Ectodermal cell (in vitro differentiated cells): ENCODE results near the gene LPAR2.

Source experiments
- H3K27ac ChIP-seq: 2 replicates; pipeline ENCODE4 v1.7.0; 2013; ENCODE audit warnings: mild to moderate bottlenecking, low read depth, low read length; ENCODE audit not compliant: insufficient read depth, poor library complexity, severe bottlenecking
- H3K27me3 ChIP-seq: 2 replicates; pipeline ENCODE4 v1.7.0; 2013; ENCODE audit warnings: mild to moderate bottlenecking, low read length; ENCODE audit not compliant: insufficient read depth, control insufficient read depth, poor library complexity, severe bottlenecking
- H3K36me3 ChIP-seq: one replicate; pipeline ENCODE4 v1.7.0; 2013; ENCODE audit warnings: low read length; ENCODE audit not compliant: control insufficient read depth, insufficient read depth
- H3K4me1 ChIP-seq: one replicate; pipeline ENCODE4 v1.7.0; 2013; ENCODE audit warnings: low read length; ENCODE audit not compliant: control insufficient read depth, insufficient read depth
- H3K4me3 ChIP-seq: 2 replicates; pipeline ENCODE4 v1.7.0; 2013; ENCODE audit warnings: low read depth, low read length, control low read depth; ENCODE audit not compliant: insufficient read depth
- H3K9me3 ChIP-seq: 2 replicates; pipeline ENCODE4 v1.7.0; 2013; ENCODE audit warnings: mild to moderate bottlenecking, low read length, moderate library complexity; ENCODE audit not compliant: control insufficient read depth
- WGBS, 2 experiments: methylation state at CpG; one replicate each; pipeline ENCODE4 v1.1.7; 2013; ENCODE audit warnings: missing lambda C conversion rate in 2 of 2; 5-methylcytosine and 5-hydroxymethylcytosine counted together

The LPAR2 gene

GRCh38 chr19:19643158-19644053 is 15.4 kb upstream of the LPAR2 start, which contains the start of gene GMIP:
TSS of gene GMIP (minus strand) at chr19:19643657. CDS start at chr19:19643529, 128 bp downstream.
- Histone ChIP-seq H3K9me3 (no peaks in the 10 kb centered on the region), H3K4me3 (peak within 1 kb of the TSS; percentile 79), H3K27me3 (peaks cover 9% of the 10 kb centered on the region), H3K27ac (peak within 1 kb of the TSS; percentile 69), H3K36me3 (peaks cover 22% of the 10 kb centered on the region), H3K4me1 (peaks cover 9% of the 10 kb centered on the region)
- 1% methylated on average over 50 of the region's 50 CpGs for WGBS, 2 experiments

GRCh38 chr19:19642506-19643157 is 14.6 kb upstream of the LPAR2 start:
- peaks cover 9% of the 10 kb centered on the region for H3K27me3 ChIP-seq
- peaks cover 9% of the 10 kb centered on the region for H3K4me1 ChIP-seq
- peak overlapping the region; percentile 79 for H3K4me3 ChIP-seq
- no peak overlapping the region for H3K27ac ChIP-seq
- peaks cover 20% of the 10 kb centered on the region for H3K36me3 ChIP-seq
- no peaks in the 10 kb centered on the region for H3K9me3 ChIP-seq
- WGBS, 2 experiments, result 26 to 29% methylated on average over 15 to 16 of the region's 16 CpGs

GRCh38 chr19:19637523-19638251 is 9.7 kb upstream of the LPAR2 start:
- WGBS, 2 experiments, result 88 to 91% methylated on average over 53 of the region's 53 CpGs
- Histone ChIP-seq H3K4me3 (no peak overlapping the region), H3K27me3 (peaks cover 5% of the 10 kb centered on the region), H3K9me3 (no peaks in the 10 kb centered on the region), H3K4me1 (peaks cover 3% of the 10 kb centered on the region), H3K36me3 (no peaks in the 10 kb centered on the region), H3K27ac (no peak overlapping the region)

GRCh38 chr19:19637186-19637522 is 9.1 kb upstream of the LPAR2 start:
- Histone ChIP-seq H3K27ac (no peak overlapping the region), H3K9me3 (no peaks in the 10 kb centered on the region), H3K4me1 (no peaks in the 10 kb centered on the region), H3K27me3 (no peaks in the 10 kb centered on the region), H3K4me3 (no peak overlapping the region), H3K36me3 (no peaks in the 10 kb centered on the region)
- WGBS, 2 experiments, result 93 to 94% methylated on average over 27 of the region's 27 CpGs

GRCh38 chr19:19636573-19637185 is 8.7 kb upstream of the LPAR2 start:
- Histone ChIP-seq H3K27ac (no peak overlapping the region), H3K4me3 (no peak overlapping the region), H3K27me3 (no peaks in the 10 kb centered on the region), H3K36me3 (no peaks in the 10 kb centered on the region), H3K9me3 (no peaks in the 10 kb centered on the region), H3K4me1 (no peaks in the 10 kb centered on the region)
- 95 to 96% methylated on average over 9 of the region's 9 CpGs for WGBS, 2 experiments

GRCh38 chr19:19635313-19635702 is 7.3 kb upstream of the LPAR2 start:
- no peaks in the 10 kb centered on the region for H3K4me1 ChIP-seq
- H3K36me3 ChIP-seq, result no peaks in the 10 kb centered on the region
- no peak overlapping the region for H3K27ac ChIP-seq
- no peak overlapping the region for H3K4me3 ChIP-seq
- 93% methylated on average over 14 of the region's 14 CpGs for WGBS, 2 experiments
- H3K9me3 ChIP-seq, result no peaks in the 10 kb centered on the region
- H3K27me3 ChIP-seq, result no peaks in the 10 kb centered on the region

GRCh38 chr19:19634516-19635312 is 6.7 kb upstream of the LPAR2 start:
- Histone ChIP-seq H3K36me3 (no peaks in the 10 kb centered on the region), H3K4me3 (no peak overlapping the region), H3K9me3 (no peaks in the 10 kb centered on the region), H3K4me1 (no peaks in the 10 kb centered on the region), H3K27me3 (no peaks in the 10 kb centered on the region), H3K27ac (no peak overlapping the region)
- 95 to 96% methylated on average over 36 of the region's 36 CpGs for WGBS, 2 experiments

- Histone ChIP-seq H3K27ac (no peak overlapping the region), H3K36me3 (no peaks in the 10 kb centered on the region), H3K9me3 (no peaks in the 10 kb centered on the region), H3K27me3 (no peaks in the 10 kb centered on the region), H3K4me1 (no peaks in the 10 kb centered on the region), H3K4me3 (no peak overlapping the region)
- 94 to 95% methylated on average over 22 of the region's 22 CpGs for WGBS, 2 experiments
Measured at GRCh38 chr19:19633711-19634515, 5.9 kb upstream of the LPAR2 start.

GRCh38 chr19:19632661-19633060 is 4.6 kb upstream of the LPAR2 start:
- H3K27ac ChIP-seq, result no peak overlapping the region
- no peaks in the 10 kb centered on the region for H3K9me3 ChIP-seq
- H3K27me3 ChIP-seq, result no peaks in the 10 kb centered on the region
- H3K4me1 ChIP-seq, result no peaks in the 10 kb centered on the region
- WGBS, 2 experiments, result 85 to 89% methylated on average over 5 of the region's 5 CpGs
- no peaks in the 10 kb centered on the region for H3K36me3 ChIP-seq
- H3K4me3 ChIP-seq, result no peak overlapping the region
